Measurements from ENCODE around the gene CCDC102B. TPM values are rescaled to one million over a fixed set of nuclear protein-coding genes. Genes with fewer than 3 reads are reported as not detected.

CCDC102B gene
- total and polyA plus RNA-seq, 2 of the 8 experiments (the other 6 are each of a cell fraction or from before 2014, with no cell fraction given) = 0.80 to 1.1 TPM

- no peak overlapping the region for H3K18ac ChIP-seq (ENCODE audit: extremely low read depth, low read length)
- no peaks in the 10 kb centered on the region for H3K4me1 ChIP-seq (replicated peaks in 1 of 4; ENCODE audit: control insufficient read depth in 3 of 4, insufficient read depth in 4 of 4, low read length in 3 of 4)
- no peak overlapping the region for H2BK12ac ChIP-seq (ENCODE audit: low read depth, low read length)
- no peak overlapping the region for H2BK120ac ChIP-seq (replicated peaks; ENCODE audit: low read depth, low read length)
- no peaks in the 10 kb centered on the region for H3K79me2 ChIP-seq (ENCODE audit: control insufficient read depth in 1 of 2, insufficient read depth in 2 of 2, low read length in 2 of 2)
- H2BK5ac ChIP-seq (ENCODE audit: low read depth, low read length) = no peak overlapping the region
- H3K27ac ChIP-seq (ENCODE audit: low read depth, low read length) = no peak overlapping the region
- H4K91ac ChIP-seq (replicated peaks; ENCODE audit: insufficient read length, low read length) = no peak overlapping the region
- H4K5ac ChIP-seq (ENCODE audit: insufficient read length, low read depth, low read length) = no peak overlapping the region
- no peaks in the 10 kb centered on the region for H3K23me2 ChIP-seq (ENCODE audit: low read depth, low read length)
- H3K36me3 ChIP-seq (ENCODE audit: control insufficient read depth in 2 of 4, insufficient read depth in 4 of 4, low read length in 3 of 4) = no peaks in the 10 kb centered on the region
- no peak overlapping the region for H3K4ac ChIP-seq (replicated peaks; ENCODE audit: insufficient read length, low read depth, low read length)
- POLR2A ChIA-PET (ENCODE audit: partially characterized antibody) = no interaction called here
- peaks cover 3% of the 10 kb centered on the region in 2 experiments; a peak in 3 of 4 replicates for H3K9me3 ChIP-seq (ENCODE audit: insufficient read depth in 2 of 2, low read depth in 1 of 2, low read length in 1 of 2)
- no peak overlapping the region for H2BK15ac ChIP-seq (ENCODE audit: low read length)
- DNase-seq (ENCODE audit: low read depth in 1 of 2, low spot score in 2 of 2) (no peak), FAIRE-seq (no peak)
- no peak overlapping the region for H4K8ac ChIP-seq (ENCODE audit: extremely low read depth, insufficient read depth, low read length)
- H3K14ac ChIP-seq (ENCODE audit: insufficient read length) = no peak overlapping the region
- 91% methylated on average over 2 of the region's 2 CpGs; no CpG with 5 or more reads in 1 of the 2 experiments for WGBS, 2 experiments (ENCODE audit: extremely low coverage in 1 of 2, insufficient coverage in 1 of 2, insufficient read length in 1 of 2, insufficient replicate concordance in 2 of 2, low coverage in 1 of 2, low lambda C conversion rate in 2 of 2, missing lambda C conversion rate in 1 of 2)
- no peaks in the 10 kb centered on the region for H3K27me3 ChIP-seq (replicated peaks in 1 of 4; ENCODE audit: control insufficient read depth in 3 of 4, extremely low read depth in 1 of 4, insufficient read depth in 3 of 4, low read length in 3 of 4)
- no peak overlapping the region for H2BK20ac ChIP-seq (ENCODE audit: low read length)
- no peak overlapping the region for H2AK5ac ChIP-seq (ENCODE audit: low read depth, low read length)
- H3K79me1 ChIP-seq (ENCODE audit: low read depth, low read length) = no peaks in the 10 kb centered on the region
- no peak overlapping the region for H3K4me2 ChIP-seq (ENCODE audit: insufficient read depth in 1 of 2, low read depth in 2 of 2, low read length in 2 of 2)
- no peak overlapping the region for H2AFZ ChIP-seq (ENCODE audit: low read length)
- no peaks in the 10 kb centered on the region for H4K20me1 ChIP-seq (replicated peaks in 1 of 2; ENCODE audit: control insufficient read depth in 1 of 2, insufficient read depth in 2 of 2, low read length in 2 of 2)
- H3K23ac ChIP-seq (ENCODE audit: insufficient read length) = no peak overlapping the region
- no peak overlapping the region for H3K4me3 ChIP-seq (ENCODE audit: extremely low read depth in 1 of 4, insufficient read depth in 2 of 4, low read depth in 3 of 4, low read length in 4 of 4)
- no peak overlapping the region for H3K56ac ChIP-seq (replicated peaks; ENCODE audit: insufficient read length, low read depth, low read length)
- CTCF ChIA-PET (ENCODE audit: partially characterized antibody) = interaction anchor here (1.4 kb wide), 1 partner anchor 61 kb away, joined by 3 read pairs; no protein-coding TSS in a partner anchor
- H3K9ac ChIP-seq (replicated peaks in 1 of 4; ENCODE audit: extremely low read depth in 1 of 4, low read depth in 3 of 4, low read length in 3 of 4) = no peak overlapping the region
- no peak for TF ChIP-seq CHD2 (IDR thresholded peaks at IDR 0.05; ENCODE audit: low read length)
- TF ChIP-seq ATF2 (IDR thresholded peaks at IDR 0.05; ENCODE audit: low read length) = no peak
- no peak for TF ChIP-seq CBX5 (IDR thresholded peaks at IDR 0.05; ENCODE audit: low read depth, low read length)
- no peak for TF ChIP-seq PHF8 (conservative IDR thresholded peaks at IDR 0.05; ENCODE audit: low read depth, low read length)
- TF ChIP-seq RBBP5 (IDR thresholded peaks at IDR 0.05; ENCODE audit: borderline replicate concordance, low read depth, low read length) = no peak
- no peak for TF ChIP-seq ZNF274 (IDR thresholded peaks at IDR 0.05; ENCODE audit: borderline replicate concordance, extremely low read depth, low read length)
- TF ChIP-seq, protein P1, sequence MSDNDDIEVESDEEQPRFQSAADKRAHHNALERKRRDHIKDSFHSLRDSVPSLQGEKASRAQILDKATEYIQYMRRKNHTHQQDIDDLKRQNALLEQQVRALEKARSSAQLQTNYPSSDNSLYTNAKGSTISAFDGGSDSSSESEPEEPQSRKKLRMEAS (IDR thresholded peaks at IDR 0.05) = no peak
- TF ChIP-seq EGR1 (IDR thresholded peaks at IDR 0.05; ENCODE audit: borderline replicate concordance, low read depth, low read length) = no peak
- no peak for TF ChIP-seq YY1 (IDR thresholded peaks at IDR 0.05; ENCODE audit: low read depth, low read length)
- no peak for TF ChIP-seq NRF1 (IDR thresholded peaks at IDR 0.05; ENCODE audit: low read depth, low read length)
These were observed 38.6 kb upstream of the CCDC102B start for GRCh38 chr18:68759308-68759707.
